NCI-H446 treated with DMSO at 0.1 percent for 48 hours (cell line): ENCODE measurements around the gene ALK.

Source experiments
- DNase-seq: peaks from one replicate; lab custom pipeline; 2025; lab: John Stamatoyannopoulos, UW

ALK gene

DNA sequence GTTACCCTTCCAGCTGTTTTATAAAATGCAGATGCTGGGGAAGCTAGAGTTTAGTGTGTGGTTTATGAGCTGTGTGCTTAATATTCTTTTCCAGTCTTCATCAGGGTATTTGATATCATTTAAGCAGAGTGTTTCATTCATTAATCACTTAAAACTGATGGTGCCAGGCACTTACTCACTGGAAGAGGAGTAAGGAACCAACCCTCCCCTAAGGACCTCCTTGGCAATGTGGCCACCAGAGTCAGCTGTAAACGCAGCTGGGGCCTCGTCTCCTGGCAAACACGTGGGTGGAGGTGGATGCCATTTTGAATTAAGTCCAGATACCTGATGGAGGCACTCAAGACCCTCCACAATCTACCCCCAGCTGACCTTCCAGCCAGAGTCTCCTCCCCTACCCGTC, 474.5 kb downstream of the ALK start:
- no peak for DNase-seq

GRCh38 chr2:29444150-29444549, 477.2 kb downstream of the ALK start:
- no peak for DNase-seq

- DNase-seq = no peak
Measured at GRCh38 chr2:29443627-29444026, 477.8 kb downstream of the ALK start.

GRCh38 chr2:29443151-29443550, 478.2 kb downstream of the ALK start:
- DNase-seq = peak; percentile 37

DNA sequence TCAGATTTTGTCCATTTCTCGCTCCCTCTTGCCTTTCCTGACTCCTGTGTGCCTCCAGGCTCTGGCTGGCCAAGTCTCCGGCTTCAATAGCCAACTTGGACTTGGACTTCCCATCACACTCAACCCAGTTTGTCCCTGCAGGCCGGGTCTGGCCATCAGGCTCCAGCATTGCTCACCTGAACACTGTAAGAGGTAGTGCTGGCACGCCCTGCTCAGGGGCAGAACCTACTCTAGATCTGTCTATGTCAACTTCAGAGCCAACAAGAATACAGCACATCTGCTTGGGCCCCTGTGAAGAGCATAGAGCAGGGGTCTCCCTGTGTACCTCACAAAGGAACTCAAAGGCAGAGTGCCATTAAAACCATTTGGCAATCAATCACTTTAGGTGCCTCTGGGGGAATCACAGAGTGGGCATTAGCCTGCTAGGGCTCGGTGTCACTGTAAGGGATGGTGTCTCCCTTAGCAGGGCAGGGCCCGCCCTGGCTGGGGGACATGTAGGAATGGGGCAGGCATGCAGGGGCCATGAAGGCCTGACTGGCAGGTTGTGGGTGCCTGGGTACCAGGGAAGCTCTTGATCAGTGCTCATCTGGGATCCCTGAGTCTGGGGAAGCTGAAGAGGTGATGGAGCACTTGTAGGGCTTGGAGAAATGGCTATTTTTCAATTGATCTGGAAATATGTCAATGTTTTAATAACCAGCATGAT, 480.3 kb downstream of the ALK start:
- no peak for DNase-seq

DNA sequence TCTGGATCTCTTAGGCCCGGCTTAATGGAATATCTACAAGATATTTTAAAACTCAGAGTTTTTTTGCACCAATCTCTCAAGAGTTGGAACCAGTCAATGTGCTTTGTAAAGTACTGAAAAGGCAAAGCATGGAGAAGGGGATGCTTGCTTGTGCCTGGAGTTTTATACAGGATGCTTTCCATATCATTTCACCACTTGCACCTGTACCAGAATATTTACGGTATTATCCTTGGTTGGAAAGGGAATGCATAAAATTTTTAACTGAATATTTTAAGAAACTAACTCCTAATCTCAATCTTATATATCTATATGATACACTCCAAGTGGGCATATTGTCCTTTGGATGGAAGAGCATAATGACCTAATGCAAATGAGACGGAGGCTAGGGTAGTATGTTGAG, 487.5 kb downstream of the ALK start:
- no peak for DNase-seq

- DNase-seq = no peak
Measured at GRCh38 chr2:29433128-29433527, 488.3 kb downstream of the ALK start.

DNA sequence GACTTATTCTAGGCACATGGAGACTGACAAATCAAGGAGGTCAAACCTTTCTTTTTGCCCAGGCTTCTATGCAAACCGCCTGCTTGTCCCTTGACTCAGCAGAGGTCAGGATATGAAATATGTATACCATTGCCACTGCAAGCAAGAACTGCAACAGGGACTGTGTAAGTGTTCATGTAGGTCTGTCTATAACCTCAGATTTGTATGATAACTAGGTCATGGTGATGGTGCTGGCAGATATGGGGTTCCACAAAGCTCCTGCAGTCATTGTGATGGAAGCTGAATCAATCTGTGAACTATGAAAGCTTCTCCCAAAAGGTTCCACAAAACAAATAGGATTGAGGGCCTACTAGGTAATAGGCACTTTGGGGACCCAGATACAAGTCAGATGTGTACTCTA, 489.9 kb downstream of the ALK start:
- DNase-seq = no peak

DNA sequence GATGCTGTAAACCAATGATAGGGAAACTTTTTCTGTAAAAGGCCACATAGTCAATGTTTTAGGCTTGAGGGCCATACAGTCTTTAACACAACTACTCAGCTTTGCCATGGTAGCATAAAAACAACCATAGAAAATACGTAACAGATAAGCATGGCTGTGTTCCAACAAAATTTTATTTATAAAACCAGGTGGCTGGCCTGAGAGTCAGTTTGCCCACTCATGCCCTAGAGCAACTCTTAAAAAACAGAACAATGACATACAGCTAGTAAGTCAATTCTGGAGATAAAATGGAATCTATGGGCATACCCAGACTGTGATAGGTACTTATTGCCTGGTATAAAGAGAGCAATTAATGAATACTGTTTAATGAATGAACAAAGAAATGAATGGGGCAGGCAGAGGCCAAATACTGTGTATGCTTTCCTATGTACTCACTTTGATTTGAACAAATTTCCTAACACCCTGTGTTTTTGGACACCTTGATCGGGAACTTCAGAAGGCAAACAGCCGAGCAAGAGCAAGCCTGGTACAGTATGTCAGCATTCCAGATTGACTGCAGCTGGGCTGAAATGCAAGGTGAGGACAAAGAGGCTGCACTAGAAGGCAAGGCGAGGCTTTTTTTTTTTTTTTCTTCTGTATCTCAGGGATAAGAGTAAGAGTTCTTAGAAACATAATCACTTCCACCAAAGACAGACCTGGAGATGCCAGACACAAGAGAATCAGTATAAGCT, 490.8 kb downstream of the ALK start:
- no peak for DNase-seq

DNA sequence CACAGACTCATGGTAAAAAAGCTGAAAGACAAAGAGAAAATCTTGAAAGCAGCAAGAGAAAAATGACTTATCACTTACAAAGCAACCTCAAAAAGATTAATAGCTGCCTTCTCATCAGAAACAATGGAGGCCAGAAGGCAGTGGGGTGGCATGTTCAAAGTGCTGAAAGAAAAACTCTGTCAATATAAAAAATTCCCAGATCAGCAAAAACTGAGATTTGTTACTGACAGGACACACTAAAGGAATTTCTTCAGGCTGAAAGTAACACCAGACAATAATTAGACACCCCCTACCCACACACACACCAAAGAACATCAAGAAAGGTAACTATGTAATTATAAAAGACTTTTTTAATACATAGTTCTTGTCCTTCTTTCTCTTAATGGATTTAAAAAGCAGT, 495.0 kb downstream of the ALK start:
- DNase-seq = no peak

- no peak for DNase-seq
Measured at GRCh38 chr2:29425866-29426265, 495.5 kb downstream of the ALK start.

DNA sequence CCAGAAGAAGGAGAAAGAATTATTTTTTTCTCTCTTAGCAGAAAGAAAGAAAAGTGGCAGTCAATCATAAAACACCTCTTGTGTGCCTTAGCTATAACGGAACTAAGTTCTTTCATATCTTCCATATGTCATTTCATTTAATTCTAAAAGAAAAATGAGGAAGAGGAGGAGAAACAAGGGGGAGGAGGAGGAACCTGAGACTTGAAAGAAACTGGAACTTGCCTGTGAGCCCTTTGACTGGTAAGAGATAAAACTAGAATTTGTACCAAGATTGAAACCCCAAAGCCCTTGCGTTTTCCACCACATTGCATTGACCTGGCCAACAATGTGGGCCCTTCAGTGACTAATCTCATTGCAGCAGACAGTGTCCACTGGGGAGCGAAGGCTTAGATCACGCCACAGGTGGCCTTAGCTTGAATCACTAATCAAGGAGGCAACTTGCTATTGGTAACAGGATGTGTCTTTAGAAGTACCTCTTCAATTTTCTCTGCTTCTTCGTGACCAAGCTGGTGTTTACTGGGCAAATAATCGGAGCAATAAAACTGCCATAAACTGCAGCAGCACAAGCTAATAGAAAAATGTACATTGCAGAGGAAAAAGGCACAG, 498.2 kb downstream of the ALK start:
- no peak for DNase-seq

GRCh38 chr2:29420999-29421782, 500.2 kb downstream of the ALK start:
- DNase-seq = no peak

GRCh38 chr2:29420464-29420863, 500.9 kb downstream of the ALK start:
- no peak for DNase-seq

- no peak for DNase-seq
Measured at GRCh38 chr2:29417630-29418029, 503.8 kb downstream of the ALK start.

DNA sequence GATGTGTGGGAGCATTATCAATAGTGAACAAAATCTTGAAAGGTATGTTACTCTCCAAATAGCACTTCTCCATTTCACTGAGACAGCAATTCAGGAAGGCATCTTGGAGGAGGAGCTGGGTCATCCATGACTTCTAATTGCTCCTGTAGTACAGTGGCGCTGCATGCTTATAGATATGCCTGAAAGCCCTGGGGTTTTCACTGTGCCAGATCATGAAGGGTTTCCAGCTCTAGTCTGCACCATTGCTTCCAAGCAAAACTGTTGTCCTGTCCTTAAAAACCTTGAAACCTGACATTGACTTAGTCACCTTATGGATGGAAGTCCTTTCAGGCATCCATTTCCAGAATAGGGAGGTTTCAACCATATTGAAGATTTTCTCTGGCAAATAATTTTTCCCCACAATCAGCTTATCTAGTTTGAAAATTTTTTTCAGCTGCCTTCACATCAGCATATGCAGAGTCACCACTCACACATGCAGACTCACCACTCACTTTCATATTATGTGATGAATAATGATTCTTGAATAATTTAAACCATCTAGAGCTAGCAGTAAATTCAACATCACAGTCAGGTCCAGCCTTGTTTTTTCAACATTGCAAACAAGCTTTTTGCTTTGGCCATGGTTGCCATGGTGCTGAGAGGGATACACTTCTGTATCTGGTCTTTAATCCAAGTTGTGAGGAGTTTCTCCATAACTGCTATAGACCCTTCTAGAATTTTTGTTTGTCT, 509.0 kb downstream of the ALK start:
- no peak for DNase-seq

- no peak for DNase-seq
Measured at GRCh38 chr2:29405707-29406106, 515.7 kb downstream of the ALK start.

DNA sequence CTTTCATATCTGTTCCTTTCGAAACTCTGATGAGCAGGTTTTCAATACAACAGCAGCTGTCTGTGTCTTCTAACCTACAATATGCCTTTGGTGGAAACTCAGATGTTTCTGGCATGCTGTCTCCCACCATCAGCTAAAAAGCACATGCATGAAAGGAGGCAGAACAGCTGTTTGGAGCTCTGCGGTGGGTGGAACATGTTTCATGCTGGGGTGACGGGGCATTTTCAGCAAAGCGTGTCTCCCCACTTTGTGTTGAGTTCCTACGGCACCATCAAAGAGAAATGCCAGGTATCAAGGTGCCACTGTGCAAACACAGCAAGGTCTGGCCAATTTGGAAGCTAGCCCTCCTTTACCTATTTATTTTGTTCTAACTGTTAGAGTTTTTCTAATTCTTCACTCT, 516.1 kb downstream of the ALK start:
- DNase-seq = no peak

GRCh38 chr2:29401994-29402393, 519.4 kb downstream of the ALK start:
- peak; percentile 37 for DNase-seq

DNA sequence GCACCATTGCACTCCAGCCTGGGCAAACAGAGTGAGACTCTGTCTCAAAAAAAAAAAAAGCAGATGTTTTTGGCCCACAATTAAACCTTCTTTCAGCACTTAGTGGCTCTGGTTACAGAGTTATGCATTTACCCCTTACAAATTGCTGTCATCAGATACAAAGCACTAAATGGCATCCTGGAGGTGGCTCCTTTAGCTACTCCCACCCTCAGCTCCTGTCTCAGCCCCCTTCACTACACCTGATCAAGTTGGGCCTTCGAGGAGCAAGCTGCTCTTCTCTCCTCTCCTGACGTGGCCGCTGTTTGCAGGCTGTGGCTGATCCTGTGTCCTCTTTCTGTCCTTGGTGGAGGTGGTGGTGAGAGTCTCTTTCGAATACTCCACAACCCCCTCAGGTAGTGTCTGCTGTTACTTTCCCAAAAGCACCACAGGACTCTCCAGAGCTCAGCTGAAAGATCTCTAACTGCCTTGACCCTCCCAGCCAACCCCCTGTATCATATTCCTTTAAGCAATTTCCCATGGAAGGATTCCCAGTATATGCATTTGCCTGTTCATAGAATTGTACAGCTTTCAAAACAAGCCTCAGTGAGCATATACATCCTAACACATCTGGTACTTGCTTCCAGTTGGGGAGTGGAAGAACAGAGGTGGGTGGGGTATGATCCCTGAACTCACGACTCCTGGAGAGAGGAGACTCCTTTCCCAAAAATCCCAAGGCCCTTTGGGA, 520.3 kb downstream of the ALK start:
- DNase-seq = no peak
